Stimulated activated naive CD8-positive, alpha-beta T cell treated with anti-CD3 and anti-CD28 coated beads, Interleukin-15, Interleukin-2, amounts not matched to agents 100 U/mL and 50 U/mL, for 24 hours (primary cell): Measurements from ENCODE around the gene LMAN2.
"Not testable (repeated sequence)": the region's sequence is repeated elsewhere in the genome, so short reads cannot be mapped to it uniquely, and the experiment has no call there.

ENCODE experiments used
- ATAC-seq: fragments of 150-1000 bp; cut with Tn5 transposase; one replicate; pipeline ENCODE4 v1.10.0; 2021
- DNase-seq: peaks from one replicate; pipeline ENCODE4 v3.0.0; 2021

The LMAN2 gene

DNA sequence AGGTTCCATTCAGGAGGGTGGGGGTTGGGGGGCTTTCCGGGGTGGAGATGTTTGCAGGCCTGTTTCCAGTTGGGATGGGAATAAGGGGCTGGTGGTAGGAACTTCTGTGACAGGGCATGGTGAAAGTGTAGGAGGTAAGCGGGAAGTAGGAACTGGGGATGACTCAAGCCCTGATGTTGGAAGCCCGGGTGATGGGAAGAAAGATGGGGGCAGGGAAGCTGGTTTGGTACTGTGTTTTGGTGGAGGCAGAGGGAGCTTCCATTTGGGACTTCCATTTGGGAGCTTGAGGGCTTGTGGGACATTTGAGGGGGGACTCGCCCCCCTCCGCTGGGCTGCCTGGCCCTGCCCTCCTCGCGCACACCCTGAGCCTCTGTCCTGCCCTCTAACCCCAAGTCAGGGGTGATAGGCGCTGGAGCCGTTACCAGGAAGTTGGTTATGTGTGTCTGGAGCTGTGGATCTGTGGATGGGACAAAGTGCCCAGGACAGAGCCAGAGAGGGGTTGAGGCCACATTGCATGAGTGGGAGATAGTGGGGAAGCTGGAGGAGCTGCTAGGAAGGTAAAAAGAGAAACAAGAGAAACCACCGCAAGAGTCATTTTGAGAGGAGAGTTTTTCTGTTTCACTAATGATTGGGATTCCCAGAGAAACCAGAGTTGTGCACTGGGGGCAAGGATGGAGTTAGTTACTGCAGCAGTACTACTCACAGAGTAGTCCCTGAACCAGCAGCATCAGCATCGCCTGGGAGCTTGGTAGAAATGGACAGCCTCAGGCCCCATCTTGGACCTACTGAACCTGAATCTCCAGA is 12.9 kb upstream of the LMAN2 start:
- no peak for DNase-seq

DNA sequence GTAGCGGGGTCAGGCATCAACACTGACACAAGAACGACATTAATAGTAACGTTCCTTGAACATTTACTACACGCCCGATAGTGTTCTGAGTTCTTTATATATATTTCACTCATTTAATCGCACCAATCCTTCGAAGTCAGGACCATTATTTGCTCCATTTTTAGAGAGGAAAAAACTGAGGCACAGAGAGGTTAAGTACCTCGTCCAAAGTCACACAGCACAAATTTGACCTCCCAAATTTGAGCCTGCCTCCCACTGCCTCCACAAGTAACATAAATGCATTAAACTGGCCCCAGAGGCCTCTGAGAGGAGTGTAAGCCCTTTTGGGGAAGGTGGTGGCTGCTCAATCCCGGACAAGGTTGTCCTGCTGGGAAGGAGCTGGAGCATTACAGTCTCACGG is 12.1 kb upstream of the LMAN2 start:
- ATAC-seq: no peak

More for the DNA sequence above, 12.9 kb upstream of the LMAN2 start:
- peak; percentile 51 for ATAC-seq

DNA sequence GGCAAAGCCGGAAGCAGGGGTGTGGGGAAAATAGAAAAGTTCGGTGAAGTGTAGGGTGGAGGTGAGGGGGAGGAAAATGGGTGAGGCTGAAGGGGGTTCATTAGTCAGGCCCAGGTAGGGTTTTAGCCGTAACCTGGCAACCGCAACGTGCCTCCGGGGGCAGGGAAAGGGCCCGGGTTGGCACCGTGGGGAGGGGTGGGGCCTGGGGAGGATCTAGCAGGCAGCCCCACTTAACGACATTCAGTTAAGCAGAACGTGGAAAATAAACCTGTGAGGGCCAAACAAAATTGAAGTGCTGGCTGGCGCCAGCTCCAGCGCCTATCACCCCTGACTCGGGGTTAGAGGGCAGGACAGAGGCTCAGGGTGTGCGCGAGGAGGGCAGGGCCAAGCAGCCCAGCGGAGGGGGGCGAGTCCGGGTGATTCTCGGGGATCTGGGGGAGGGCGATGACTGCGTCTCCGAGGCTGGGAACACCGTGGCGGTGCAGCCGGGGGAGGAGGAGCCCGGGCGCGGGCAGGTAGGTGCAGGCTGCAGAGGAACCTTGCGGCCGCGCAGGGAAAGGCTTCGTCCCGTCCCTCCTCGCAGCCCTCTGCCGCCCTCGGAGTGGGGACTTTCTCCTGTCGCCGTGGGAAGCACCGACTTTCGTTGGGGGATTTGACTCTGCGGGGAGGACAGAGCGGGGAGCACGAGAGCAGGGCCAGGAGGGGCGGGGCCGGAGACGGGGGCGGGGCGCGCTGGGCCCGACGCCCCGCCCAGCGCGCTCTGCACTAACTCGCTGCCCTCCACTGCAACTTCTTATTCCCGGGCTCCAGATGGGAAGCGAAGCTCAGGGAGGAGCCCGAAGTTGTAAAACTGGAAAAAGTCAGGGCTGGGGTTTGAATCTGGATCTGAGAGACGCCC is 11.4 kb upstream of the LMAN2 start:
- DNase-seq (peak; percentile 79), ATAC-seq (peak; percentile 67)

More for the DNA sequence above, 12.1 kb upstream of the LMAN2 start:
- no peak for DNase-seq

DNA sequence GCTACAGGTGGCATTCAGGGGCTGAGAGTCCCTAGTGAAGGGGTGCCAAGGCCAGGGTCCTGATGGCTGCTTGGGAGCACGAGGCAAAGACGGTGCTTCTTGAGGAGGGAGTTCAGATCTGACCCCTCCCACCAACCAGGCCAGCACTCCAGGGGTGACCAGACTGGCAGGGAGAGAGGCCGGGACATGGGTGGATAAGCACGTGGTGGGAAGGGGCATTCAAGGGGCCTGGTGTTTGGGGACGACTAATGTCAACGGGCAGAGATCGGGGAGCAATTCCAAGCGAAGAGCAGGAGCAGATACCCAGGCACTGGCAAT is 10.8 kb upstream of the LMAN2 start:
- no peak for DNase-seq
- ATAC-seq: no peak

DNA sequence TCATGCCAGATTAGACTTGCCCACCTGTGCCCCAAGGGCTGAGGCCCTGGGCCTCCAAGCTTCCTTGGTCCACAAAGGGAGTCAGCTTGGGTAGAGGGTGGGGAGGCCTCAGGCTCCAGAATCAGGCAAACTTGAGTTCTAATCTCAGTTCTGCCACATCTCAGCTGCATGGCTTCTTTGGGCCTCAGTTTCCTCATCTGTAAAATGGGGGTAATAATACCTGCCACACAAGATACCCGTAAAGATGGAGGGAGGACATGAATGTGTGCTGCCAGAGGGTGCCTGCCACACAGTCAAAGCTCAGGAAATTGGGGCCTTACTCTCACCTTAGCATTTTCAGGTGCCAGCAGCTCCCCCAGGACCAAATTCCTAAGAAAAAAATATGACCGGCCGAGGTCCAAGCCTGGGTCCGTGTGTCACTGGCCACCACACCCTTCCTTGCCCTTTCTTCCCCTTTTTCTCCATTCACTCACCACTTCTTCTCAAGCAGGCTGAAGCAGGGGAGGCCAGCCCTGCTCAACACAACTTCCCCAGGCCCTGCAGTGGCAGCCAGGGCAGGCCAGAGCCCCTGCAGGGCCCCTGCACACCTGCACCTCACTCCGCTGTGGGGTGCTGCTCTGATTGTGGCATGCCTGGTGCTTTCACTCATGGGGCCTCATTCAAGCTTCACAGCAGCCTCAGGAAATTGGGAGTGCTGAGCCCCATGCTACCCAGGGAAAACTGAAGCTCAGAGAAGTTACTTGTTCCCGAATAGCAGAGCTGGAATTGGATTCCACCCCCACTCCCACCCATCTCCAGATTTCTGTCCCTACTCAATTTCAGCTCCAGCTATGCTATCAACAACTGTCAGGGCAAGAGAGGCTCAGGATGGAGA is 10.2 kb upstream of the LMAN2 start:
- ATAC-seq (no peak), DNase-seq (no peak)

DNA sequence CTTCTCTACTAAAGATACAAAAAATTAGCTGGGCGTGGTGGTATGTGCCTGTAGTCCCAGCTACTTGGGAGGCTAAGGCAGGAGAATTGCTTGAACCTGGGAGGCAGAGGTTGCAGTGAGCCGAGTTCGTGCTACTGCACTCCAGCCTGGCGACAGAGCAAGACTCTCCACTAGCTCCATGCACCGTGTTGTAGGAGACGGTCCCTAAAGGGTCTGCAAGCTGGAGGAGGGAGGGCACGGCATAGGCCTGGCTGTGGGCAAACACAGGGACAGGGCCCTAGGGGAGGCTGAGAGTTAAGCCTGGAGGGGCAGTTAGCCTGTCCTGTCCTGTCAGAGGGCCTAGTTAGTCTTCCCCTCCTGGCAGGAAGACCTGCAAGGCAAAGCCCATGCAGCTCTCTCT is 9.3 kb upstream of the LMAN2 start:
- ATAC-seq, DNase-seq: not testable (repeated sequence)

DNA sequence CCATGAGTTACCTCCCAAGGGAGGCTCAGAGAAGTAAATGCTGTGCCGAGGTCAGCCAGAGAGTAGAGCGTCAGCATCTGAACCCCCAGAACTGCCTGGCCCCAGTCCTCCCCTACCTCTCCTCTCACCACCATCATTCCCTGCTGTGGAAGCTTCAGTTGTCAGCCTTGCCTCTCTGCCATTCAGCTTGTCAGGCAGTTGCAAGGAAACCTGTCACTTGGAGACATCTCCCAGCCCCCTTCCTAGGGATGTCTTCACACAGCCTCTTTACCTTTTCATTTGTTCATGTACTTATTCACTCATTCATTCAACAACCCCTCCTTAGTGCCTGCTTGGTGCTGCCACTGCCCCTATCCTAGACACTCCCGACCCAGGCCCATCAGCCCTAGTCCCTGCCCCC is 8.4 kb upstream of the LMAN2 start:
- ATAC-seq (no peak), DNase-seq (no peak)

DNA sequence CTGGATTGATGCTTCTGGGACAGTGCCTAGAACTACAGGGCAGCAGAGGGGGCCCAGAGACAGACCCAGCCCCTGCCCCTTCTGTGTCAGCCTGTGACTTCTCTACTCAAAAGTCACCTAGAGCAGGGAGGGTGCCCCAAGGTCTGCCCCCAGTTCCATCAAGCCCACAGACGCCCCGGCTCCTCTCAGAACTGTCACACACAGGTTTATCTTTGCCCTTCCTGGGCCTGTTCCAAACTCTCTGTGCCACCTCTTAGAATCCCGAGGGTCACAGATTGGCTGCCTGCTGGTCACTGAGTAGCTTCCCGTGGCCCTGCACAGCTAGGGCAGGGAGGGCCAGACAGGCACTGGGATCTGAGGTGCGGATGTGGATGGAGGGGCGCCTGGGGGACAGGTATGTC is 8.0 kb upstream of the LMAN2 start:
- ATAC-seq (no peak), DNase-seq (no peak)

DNA sequence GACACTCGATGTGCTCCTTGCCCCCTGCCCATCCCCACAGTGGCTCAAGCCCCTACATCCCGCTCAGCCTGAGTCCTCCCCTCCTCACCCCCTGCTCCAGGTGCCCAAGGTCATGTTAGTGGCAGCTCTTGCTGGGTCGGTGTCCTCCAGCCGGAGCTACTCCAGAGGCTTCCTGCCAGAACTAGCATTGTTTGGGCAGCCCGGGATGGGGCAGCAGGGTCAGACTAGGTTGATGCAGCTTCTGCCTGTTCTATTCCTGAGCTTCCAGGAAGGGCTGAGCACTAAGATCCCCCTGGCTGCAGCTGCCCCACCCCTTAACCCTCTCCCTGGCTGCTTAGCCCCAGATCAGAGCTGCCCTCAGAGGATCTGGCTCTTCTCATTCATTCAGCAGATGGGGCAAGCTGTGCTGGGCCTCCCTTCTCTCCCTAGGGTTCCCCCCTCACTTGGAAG is 6.9 kb upstream of the LMAN2 start:
- DNase-seq (no peak), ATAC-seq (no peak)

DNA sequence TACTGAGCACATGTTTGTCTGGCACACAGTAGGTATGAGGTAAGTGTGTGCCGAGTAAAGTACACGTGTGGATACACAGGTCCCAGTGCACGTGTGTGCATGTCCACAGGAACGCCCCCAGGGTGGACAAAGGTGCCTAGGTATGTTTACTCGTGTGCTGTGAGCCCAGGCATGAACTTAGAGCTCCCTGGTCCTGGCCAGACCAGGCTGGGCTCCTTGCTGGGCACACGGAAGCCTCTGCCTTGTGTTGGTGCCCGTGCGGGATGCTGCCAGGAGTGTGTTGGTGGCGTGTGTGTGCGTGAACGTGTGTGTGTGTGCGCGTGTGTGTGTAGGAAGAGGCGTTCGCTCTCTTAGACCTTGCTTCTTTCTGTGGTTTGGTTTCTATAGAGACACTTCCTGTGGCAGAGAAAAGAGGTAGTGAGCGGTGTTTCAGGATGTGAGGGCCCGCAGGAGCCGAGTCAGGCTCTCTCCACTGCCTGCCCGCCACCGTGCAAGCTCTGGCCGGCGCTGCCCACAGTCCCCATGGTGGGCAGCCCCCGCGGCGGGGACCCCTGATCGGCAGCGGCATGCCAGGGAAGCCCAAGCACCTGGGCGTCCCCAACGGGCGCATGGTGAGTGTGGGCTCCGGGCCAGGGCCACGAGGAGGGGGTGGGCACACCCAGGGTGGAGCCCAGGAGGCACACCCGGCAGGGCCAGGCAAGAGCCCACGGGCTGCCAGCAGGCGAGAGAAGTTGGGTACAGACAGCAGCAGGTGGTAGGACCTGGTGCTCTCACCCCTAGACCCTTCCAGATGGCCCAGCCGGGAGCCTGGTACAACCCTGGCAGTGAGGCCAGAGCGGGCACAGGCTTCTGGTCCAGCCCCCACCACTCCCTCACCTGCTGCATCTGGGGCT is 6.2 kb upstream of the LMAN2 start, which contains the start of gene RGS14:
RGS14 (plus strand) TSS at position 466 of the 893 bp plus-strand sequence; CDS start at position 567, 101 bp downstream.
- ATAC-seq (peak; percentile 89), DNase-seq (peak; percentile 63)

DNA sequence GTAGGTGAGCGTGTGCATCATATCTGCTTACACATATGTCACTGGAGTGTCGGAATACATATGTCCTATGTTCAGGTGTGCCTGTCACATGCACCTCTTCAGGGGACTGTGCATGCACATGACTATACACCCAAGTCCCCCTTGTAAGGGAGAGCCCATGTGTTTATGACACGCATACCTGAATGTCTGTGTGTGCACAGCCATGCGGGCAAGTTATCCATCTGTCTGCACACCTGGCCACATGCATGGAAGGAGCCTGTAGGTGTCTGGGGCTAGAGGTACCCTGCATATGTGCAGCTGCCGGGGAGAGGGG is 5.6 kb upstream of the LMAN2 start:
- DNase-seq (no peak), ATAC-seq (no peak)

DNA sequence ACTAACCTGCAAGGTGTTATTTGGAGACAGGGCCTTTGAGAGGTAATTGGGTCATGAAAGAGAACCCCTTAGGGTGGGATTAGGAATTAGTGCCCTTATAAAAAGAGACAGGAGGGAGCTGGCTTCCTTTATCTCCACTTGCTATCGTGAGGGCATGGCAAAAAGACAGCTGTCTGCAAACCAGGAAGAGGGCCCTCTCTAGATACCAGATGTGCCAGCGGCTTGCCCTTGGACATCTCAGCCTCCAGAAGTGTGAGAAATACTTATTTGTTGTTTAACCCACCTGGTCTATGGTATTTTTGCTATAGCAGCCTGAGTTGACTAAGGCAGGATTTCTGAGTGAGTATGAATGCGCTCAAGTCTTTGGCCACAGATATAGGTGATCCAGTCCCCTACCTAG is 5.3 kb upstream of the LMAN2 start:
- DNase-seq (no peak), ATAC-seq (no peak)

DNA sequence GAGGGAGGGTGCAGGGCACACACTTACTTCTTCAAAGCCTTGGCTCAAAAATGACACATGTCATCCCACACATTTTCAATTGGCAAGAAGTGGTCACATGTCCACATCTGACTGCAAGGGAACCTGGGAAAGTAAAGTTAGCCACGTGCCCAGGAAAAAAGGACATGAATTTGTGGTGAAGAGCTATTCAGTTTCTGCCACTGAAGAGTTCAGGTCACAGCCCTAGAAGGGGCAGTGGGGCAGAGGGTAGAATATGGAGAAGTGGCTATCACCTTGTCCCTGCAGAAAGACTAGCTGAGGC is 4.3 kb upstream of the LMAN2 start:
- DNase-seq (no peak), ATAC-seq (no peak)

DNA sequence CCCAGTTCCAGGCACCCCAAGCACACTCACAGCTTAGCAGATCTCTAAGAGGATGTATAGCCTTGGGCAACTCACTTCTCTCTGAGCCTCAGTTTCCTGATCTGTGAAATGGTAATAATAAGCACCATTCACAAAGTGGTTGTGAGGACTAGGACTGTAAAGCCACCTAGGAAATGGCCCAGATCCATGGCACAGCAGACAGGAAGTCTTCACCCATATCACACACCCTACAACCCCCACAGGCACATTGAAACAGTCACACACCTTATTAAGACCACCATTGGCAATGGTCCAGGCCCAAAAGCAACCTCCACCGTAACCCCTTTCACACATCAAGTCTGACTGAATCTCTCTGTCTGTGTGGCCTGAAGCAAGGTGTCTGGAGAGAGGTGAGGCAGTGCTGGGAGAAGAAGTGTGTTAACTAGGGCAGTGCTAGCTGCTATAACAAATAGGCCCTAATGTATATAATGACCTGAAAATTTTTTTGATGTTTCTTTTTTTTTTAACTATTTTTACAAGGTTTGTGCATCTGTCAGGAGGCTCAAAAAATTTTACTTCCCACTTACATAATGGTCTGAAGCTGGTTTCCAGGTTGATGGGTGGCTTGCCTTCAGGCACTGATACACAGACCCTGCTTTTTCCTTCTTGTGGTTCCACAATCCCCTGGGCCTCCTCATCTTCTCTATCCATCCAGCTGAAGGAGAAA is 3.8 kb upstream of the LMAN2 start:
- ATAC-seq (no peak), DNase-seq (no peak)

DNA sequence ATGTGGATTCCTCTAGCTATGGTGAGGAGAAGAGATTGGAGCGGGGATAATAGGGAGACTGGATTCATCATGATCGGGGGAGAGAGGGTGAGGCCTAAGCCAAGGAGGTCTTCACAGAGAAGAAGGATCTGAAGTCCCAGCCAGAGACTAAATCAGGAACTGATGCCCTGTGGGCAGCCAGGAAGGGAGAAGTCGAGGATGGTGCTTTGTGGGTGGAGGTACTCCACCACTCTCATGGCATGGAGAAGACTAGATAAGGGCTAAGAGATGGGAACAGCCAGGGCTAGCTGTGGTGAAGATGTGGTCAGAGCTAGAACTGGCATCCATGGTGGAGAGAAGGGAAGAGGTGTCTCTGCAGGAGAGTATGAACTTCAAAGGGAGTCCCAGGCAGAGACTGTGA is 3.2 kb upstream of the LMAN2 start:
- DNase-seq (no peak), ATAC-seq (no peak)

DNA sequence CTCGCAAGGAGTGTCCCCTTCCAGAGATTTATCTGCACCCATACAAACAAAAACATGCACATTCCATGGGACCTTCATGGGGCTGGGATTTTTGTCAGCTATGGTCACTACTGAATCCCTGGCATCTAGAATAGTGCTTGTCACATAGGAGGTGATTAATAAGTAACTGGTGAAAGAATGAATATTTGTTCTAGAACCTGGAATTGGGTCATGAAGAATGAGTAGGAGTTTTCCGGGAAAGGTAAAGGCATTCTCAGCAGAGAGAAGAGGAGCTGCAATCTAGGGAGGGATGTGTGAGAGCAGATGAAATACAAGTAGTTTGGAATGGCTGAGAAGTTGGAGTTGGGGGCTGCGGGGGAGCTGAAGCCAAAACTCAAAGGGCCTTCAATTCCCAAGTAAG is 2.8 kb upstream of the LMAN2 start:
- ATAC-seq (no peak), DNase-seq (no peak)

DNA sequence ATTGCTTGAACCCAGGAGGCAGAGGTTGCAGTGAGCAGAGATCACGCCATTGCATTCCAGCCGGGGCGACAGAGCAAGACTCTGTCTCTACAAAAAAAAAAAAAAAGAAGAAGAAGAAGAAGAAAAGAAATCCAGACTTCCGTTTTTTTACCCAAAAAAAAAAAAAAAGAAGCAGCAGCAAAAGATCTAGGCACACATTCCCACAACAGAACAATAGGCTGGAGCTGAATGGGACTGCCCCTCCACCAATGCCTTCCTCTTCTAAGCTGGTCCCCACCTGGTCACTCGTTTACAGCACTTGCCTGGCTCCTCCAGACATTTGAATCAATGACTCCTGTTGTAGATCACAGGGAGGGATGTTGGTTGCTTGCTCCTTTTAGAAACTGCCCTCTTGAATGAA is 1.6 kb upstream of the LMAN2 start:
- ATAC-seq: no peak
- DNase-seq: no peak

DNA sequence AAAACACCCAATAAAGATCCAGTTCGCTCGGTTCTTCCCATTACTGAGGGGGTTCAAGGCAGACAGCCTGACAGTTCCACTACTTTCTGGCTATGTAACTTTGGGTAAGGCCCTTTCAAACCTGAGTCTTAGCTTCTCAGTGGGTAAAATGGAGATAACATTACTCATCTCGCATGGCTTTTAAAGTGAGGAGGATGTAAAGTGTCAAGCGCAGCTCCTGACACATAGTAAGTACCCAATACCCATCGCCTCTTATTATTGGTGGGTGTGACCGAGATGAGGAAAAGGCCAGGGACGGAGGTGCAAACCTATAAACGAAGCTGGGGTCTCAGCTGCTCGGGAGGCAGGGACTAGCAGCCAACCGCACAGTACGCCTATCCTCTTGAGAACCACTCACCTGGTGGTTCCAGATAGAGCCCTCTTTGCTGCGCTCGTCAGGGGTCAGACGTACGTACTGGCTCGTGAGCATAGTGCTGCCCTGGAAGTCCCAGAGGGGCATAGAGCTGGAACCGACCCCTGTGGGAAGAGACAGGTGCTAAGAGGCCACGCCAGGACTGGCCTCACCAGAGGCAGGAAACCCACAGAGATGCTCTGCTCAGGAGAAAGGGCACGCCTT is 584 bp downstream of the LMAN2 start:
- DNase-seq (no peak), ATAC-seq (peak; percentile 8)

DNA sequence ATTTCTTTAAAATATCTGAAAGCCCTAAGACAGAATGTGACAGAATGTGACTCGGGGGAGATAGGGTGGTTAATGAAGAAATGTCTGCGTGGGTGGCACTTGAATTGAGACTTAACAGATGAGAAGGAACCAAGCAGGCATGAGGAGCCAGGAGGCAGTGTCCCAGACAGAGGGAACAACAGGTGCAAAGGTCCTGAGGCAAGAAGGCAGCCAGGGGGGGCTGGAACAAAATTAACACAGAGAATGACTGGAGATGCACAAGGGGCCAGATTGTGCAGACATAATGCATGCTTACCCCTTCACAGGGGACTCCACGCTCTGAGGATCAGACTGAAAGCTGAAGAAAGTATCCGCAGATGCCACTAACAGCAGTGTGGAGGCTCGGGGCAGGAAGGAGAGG is 1.7 kb downstream of the LMAN2 start:
- DNase-seq (no peak), ATAC-seq (no peak)

DNA sequence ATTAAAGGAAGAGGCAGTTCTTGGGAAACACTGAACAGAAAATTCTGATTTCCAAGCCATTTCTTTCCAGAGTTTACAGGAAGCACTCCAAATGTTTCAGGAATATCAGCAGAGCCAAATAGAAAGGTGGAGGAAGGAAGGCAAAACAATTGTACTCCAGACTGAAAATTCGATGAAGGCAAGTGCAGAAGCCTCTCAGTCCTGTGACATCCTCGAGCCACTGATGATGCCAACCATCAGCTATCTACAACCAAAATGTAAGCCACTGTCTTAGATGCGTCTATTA is 2.2 kb downstream of the LMAN2 start:
- ATAC-seq (no peak), DNase-seq (no peak)

DNA sequence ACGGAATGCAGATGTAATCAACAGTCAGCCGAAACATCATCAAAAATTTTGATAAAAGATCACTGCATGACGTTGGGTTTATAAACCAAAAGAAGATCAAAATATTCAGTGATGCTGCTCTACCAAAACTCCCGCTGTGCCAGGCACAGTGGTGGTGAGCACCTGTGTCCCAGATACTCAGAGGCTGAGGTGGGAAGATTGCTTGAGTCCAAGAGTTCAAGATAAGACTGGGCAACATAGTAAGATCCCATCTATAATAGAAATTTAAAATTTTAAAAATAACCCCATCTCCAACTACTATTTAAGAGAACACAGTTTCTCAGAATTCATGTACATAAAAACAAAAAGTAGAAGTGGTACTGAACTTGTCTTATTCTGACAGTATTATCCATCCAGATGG is 3.8 kb downstream of the LMAN2 start:
- DNase-seq (no peak), ATAC-seq (no peak)
